ENCODE measurements around the gene MFN2.

The MFN2 gene

DNA sequence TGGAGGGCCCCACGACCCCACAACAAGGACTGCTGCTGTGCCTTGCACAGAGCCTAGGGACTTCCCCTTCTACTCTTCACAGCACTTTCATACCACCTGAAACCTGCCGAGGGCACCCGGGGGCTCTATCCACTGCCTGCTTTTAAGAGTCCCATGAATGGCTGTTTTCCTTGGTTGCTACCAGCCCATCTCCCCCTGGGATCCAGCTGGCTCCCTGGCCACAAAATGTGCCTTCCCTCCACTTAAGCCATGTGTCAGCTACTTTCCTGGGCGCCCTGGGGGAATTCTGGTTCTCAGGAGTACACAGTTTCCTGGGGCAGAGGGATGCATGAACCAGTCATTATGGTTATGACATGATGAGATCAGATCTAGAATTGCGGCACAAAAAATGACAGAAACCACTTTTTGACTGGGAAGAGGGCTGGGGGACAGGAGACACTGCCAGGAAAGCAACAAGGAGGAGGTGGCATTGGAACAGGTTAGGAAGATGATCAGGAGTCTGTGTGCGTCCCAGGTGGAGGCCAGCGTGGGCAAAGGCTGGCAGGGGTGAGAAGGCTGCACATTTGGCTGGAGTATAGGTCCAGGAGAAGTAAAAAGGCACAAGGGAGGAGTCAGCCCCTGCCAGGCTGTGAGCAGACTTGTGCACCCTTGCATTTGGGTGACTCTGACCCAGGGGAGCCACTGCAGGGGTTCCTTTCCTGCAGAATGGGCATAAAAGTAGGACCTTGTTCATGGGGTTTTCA is 79.6 kb downstream of the MFN2 start:
- no peak for TF ChIP-seq POLR2A (IDR thresholded peaks at IDR 0.05; ENCODE audit: low read length)
- TF ChIP-seq GATA1 (IDR thresholded peaks at IDR 0.05; ENCODE audit: low read depth, low read length) = no peak
- DNase-seq = no peak

DNA sequence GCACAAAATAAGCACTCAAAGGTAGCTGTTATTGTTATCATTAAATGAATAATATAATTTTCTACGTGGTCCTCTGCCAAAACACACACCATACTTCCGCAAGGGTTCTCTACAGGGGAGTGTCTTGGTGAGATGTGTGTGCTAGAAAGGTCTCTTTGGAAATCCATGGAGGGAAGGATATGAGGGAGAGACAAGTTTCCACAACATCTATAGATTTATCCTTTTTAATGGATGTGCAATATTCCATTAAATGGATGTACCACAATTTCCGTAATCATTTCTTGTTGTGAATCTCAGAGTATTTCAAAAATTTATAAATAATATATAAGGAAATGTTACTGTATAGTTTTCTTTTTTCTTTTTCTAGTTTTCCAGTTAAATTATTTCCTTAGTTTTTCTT is 80.3 kb downstream of the MFN2 start:
- TF ChIP-seq GATA1 (IDR thresholded peaks at IDR 0.05; ENCODE audit: low read depth, low read length) (no peak), POLR2A (IDR thresholded peaks at IDR 0.05; ENCODE audit: low read length) (no peak)
- no peak for DNase-seq

Data from erythroblast (primary cell).